Measurements from ENCODE around the gene CRPPA. TPM values are rescaled to one million over a fixed set of nuclear protein-coding genes. Genes with fewer than 3 reads are reported as not detected.

Gene CRPPA
- total RNA-seq, 1 donor from 2014 or later = 3.0 TPM

GRCh38 chr7:16422917-16423316, 1.6 kb upstream of the CRPPA start:
- Histone ChIP-seq H3K4me1 (peaks cover 16% of the 10 kb centered on the region), H3K9me3 (no peaks in the 10 kb centered on the region), H3K27me3 (ENCODE audit: low read depth) (no peaks in the 10 kb centered on the region), H3K27ac (no peak overlapping the region), H3K36me3 (no peaks in the 10 kb centered on the region), H3K4me3 (no peak overlapping the region)
- TF ChIP-seq, protein P1, sequence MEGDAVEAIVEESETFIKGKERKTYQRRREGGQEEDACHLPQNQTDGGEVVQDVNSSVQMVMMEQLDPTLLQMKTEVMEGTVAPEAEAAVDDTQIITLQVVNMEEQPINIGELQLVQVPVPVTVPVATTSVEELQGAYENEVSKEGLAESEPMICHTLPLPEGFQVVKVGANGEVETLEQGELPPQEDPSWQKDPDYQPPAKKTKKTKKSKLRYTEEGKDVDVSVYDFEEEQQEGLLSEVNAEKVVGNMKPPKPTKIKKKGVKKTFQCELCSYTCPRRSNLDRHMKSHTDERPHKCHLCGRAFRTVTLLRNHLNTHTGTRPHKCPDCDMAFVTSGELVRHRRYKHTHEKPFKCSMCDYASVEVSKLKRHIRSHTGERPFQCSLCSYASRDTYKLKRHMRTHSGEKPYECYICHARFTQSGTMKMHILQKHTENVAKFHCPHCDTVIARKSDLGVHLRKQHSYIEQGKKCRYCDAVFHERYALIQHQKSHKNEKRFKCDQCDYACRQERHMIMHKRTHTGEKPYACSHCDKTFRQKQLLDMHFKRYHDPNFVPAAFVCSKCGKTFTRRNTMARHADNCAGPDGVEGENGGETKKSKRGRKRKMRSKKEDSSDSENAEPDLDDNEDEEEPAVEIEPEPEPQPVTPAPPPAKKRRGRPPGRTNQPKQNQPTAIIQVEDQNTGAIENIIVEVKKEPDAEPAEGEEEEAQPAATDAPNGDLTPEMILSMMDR (IDR thresholded peaks at IDR 0.05) = no peak
- no peak for DNase-seq
- no peak for ATAC-seq
- intact Hi-C loops (cut with DNase I) = no loop called here

GRCh38 chr7:16422103-16422435, 731 bp upstream of the CRPPA start:
- intact Hi-C loops (cut with DNase I) = no loop called here
- no peak overlapping the region for H3K4me3 ChIP-seq
- peaks cover 16% of the 10 kb centered on the region for H3K4me1 ChIP-seq
- no peaks in the 10 kb centered on the region for H3K9me3 ChIP-seq
- no peak for ATAC-seq
- H3K27me3 ChIP-seq (ENCODE audit: low read depth) = no peaks in the 10 kb centered on the region
- DNase-seq = no peak
- TF ChIP-seq, protein P1 (IDR thresholded peaks at IDR 0.05) = no peak
- H3K36me3 ChIP-seq = no peaks in the 10 kb centered on the region
- H3K27ac ChIP-seq = peak overlapping the region; percentile 96

- Histone ChIP-seq H3K36me3 (no peaks in the 10 kb centered on the region), H3K4me3 (peak overlapping the region; percentile 71), H3K9me3 (no peaks in the 10 kb centered on the region), H3K27ac (peak overlapping the region; percentile 96), H3K27me3 (ENCODE audit: low read depth) (no peaks in the 10 kb centered on the region), H3K4me1 (peaks cover 16% of the 10 kb centered on the region)
- TF ChIP-seq, protein P1 (IDR thresholded peaks at IDR 0.05) = peak; percentile 45
- peak; percentile 90 for DNase-seq
- intact Hi-C loops (cut with DNase I) = no loop called here
- ATAC-seq = peak; percentile 94 to 96
Observed at GRCh38 chr7:16420649-16421332, 547 bp downstream of the CRPPA start.

GRCh38 chr7:16420329-16420648, 1.0 kb downstream of the CRPPA start:
- ATAC-seq (no peak), DNase-seq (no peak)
- H3K36me3 ChIP-seq = no peaks in the 10 kb centered on the region
- H3K4me3 ChIP-seq = peak overlapping the region; percentile 71
- H3K27ac ChIP-seq = peak overlapping the region; percentile 96
- no peaks in the 10 kb centered on the region for H3K9me3 ChIP-seq
- intact Hi-C loops (cut with DNase I) = no loop called here
- H3K27me3 ChIP-seq (ENCODE audit: low read depth) = no peaks in the 10 kb centered on the region
- TF ChIP-seq, protein P1 (IDR thresholded peaks at IDR 0.05) = no peak
- H3K4me1 ChIP-seq = peaks cover 16% of the 10 kb centered on the region

GRCh38 chr7:16419859-16420258, 1.5 kb downstream of the CRPPA start:
- H3K4me1 ChIP-seq = peaks cover 16% of the 10 kb centered on the region
- TF ChIP-seq, protein P1 (IDR thresholded peaks at IDR 0.05) = no peak
- DNase-seq = no peak
- H3K27me3 ChIP-seq (ENCODE audit: low read depth) = no peaks in the 10 kb centered on the region
- ATAC-seq = no peak
- no peaks in the 10 kb centered on the region for H3K9me3 ChIP-seq
- peak overlapping the region; percentile 96 for H3K27ac ChIP-seq
- intact Hi-C loops (cut with DNase I) = no loop called here
- H3K36me3 ChIP-seq = no peaks in the 10 kb centered on the region
- H3K4me3 ChIP-seq = peak overlapping the region; percentile 71
